Activated CD4-positive, alpha-beta T cell treated with anti-CD3 and anti-CD28 coated beads, Interleukin-2, amount 50 U/mL, for 16 hours (primary cell): Measurements from ENCODE around the gene WIF1.

Experiments
- DNase-seq: peaks from one replicate; pipeline ENCODE4 v3.0.0-alpha.2; 2020

The WIF1 gene

GRCh38 chr12:65121956-65122469 lies 908 bp upstream of the WIF1 start:
- no peak for DNase-seq

DNA sequence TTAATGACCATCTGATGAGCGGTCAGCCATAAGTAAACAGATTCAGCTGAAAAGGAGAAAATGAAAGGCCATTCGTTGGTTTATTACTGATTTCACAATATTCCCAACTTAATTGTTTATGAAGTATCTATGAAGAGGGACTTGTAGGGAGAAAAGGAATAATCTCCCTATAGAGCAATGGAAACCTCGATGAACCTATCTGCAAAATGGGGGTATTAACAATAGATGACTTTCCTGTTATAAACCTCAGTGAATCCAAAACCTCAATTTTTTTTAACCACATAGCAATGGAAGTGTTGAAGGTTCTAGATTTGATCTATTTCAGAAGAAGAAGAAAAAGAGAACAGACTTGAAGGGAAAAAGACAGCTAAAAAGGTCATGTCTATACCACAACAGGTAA lies 2.0 kb downstream of the WIF1 start:
- no peak for DNase-seq

GRCh38 chr12:65113621-65114035 lies 7.5 kb downstream of the WIF1 start:
- DNase-seq = peak; percentile 20

DNA sequence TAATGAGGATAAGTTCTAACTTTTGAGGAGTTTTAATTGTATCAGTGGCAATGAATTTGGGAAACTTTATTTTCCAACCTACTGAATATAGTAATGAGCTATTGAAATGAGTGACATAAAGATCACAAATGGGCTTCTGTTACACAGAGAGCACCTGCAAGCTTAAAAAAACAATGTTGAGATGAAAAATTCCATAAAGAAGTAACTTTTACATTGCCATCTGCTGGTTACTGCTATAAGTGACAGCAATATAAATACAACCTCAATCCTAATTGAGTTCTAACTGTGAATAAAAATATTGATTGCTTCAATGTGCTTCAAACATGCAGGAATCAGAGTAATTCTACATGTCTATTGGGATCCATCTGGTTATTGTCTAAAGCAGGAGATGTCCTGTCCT lies 14.2 kb downstream of the WIF1 start:
- DNase-seq = no peak

GRCh38 chr12:65100140-65100539 lies 21.0 kb downstream of the WIF1 start:
- no peak for DNase-seq

- DNase-seq = no peak
Observed at GRCh38 chr12:65099182-65099581, 21.9 kb downstream of the WIF1 start.

- DNase-seq = no peak
Observed at GRCh38 chr12:65098364-65098763, 22.7 kb downstream of the WIF1 start.

DNA sequence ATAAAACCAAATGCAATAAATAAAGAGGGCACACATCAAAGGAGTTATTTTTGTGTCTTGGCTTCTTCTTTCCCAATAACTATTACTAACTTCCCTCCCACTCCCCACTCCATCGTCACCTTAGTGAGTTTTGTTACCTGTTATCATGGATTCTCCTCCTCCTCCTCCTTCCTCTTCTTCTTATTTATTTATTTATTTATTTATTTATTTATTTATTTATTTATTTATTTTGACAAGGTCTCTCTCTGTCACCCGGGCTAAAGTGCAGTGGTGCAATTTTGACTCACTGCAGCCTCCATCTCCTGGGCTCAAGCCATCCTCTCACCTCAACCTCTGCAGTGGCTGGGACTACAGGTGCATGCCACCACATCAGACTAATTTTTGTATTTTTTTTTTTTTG lies 26.4 kb downstream of the WIF1 start:
- DNase-seq = no peak

GRCh38 chr12:65093606-65094005 lies 27.5 kb downstream of the WIF1 start:
- DNase-seq = no peak

- DNase-seq = no peak
Observed at GRCh38 chr12:65090461-65090860, 30.6 kb downstream of the WIF1 start.

- no peak for DNase-seq
Observed at GRCh38 chr12:65086236-65086635, 34.9 kb downstream of the WIF1 start.

GRCh38 chr12:65084579-65084978 lies 36.5 kb downstream of the WIF1 start:
- DNase-seq = no peak

GRCh38 chr12:65083581-65083980 lies 37.5 kb downstream of the WIF1 start:
- DNase-seq = no peak

GRCh38 chr12:65082406-65082805 lies 38.7 kb downstream of the WIF1 start:
- no peak for DNase-seq

DNA sequence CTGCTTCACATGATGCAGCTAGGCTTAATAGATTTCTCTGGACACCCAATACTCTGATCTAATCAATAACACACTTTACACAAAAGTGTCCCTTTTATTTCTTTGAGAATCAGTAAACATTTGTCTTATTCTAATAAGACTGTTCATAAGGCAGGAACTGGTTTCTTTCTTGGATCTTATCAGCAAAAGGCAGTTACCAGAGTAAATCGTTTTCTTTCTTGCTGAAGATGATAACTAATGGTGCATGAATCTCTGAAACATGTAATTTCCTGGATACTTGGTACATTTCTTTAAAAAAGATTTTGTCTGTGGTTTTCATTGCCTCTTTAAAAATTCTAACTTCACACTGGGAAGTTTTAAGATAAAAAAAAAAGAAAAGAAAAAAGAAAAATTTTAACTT lies 39.6 kb downstream of the WIF1 start:
- DNase-seq = no peak

GRCh38 chr12:65074932-65075331 lies 46.2 kb downstream of the WIF1 start:
- no peak for DNase-seq

DNA sequence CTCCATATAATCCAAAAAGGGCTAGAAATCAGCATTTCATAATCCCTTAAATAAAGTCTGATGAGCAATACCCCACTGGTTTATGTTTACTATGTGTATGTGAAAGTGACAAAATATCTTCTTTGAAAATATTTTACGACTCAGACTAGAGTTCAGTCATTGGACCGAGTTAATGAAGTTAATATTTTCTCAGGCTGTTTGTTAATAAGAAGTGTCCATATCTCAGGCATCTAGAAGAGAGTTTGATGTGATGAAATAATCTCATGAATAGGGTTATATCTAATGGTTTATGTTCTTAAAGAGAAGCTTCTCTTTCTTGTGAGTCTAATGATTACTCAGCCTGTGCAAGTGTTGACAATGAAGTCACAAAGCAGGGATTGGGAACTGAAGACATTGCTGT lies 51.8 kb downstream of the WIF1 start:
- no peak for DNase-seq

GRCh38 chr12:65067383-65067782 lies 53.7 kb downstream of the WIF1 start:
- DNase-seq = no peak

DNA sequence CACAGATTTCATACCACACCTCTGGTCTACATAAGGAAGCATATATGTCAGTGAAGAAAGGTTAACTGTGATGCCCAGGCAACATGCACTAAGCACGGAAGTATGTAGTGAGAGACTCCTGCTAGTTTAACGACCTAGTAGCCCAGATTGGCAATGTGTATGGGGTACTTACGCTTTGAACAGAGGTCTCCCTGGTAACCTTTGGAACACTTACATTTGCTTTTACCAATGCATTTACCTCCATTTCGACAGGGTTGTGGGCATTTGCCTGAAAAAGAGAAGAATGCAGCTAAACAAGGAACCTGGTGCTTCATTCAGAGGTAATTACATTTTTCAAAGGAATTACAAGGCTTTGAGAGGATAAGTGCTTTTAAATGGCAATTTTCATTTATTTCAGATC lies 65.2 kb downstream of the WIF1 start:
- no peak for DNase-seq

- DNase-seq = no peak
Observed at GRCh38 chr12:65051218-65051617, 69.9 kb downstream of the WIF1 start.

DNA sequence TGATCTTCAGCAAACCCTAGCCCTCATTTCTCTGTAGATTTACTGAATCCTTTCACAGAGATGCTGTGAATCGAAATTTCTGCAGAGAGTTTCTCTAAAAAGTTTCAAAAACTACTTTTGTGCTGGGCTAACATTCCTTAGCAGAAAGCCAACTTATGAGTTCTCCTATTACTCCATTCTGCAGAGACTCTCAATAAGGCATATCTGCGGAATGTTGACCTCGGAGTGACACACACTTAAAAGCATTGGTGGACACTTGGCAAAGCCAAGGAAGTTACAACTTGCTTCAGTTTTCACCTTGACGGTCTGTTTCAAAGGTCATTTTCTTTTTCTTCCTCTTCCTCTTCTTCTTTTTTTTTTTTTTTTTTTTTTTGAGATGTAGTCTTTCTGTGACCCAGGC lies 75.8 kb downstream of the WIF1 start:
- no peak for DNase-seq

DNA sequence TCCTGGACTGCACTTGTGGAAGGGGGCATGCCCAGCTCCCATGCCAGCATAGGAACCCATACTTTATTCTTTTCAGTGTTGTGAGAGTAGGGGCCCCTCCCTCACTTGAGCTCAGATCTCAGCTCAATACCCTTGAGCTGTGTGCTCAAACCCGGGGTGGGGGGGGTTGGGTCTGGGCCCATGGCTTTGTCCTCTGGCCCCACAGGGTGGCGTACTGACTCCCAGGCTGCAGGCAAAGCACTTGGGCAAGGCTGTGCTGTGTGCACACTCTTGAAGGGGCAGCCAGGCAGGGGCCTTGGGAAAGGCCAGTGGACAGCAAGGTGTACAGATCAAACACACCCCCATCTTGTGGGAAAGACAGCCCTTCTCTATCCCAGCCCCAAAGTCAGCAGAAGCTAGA lies 81.8 kb downstream of the WIF1 start:
- no peak for DNase-seq

DNA sequence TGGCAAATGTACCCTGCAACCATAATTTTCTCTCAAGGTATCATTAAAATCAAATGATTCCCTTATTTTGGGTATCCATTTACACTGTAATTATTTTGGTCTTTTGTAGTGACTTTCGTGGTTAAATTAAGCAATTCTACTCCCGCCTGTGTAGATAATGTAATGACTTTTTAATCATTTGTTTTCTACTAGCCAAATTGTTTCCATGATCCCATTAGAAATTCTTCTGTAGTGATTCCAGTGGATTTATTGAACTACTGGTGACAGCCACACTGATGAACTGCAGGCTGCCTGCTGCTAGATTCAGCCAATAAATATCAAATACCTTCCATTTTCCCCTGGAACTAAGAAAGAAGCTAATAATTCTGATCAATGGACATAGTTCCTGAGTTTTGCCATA lies 96.0 kb downstream of the WIF1 start:
- DNase-seq = no peak

DNA sequence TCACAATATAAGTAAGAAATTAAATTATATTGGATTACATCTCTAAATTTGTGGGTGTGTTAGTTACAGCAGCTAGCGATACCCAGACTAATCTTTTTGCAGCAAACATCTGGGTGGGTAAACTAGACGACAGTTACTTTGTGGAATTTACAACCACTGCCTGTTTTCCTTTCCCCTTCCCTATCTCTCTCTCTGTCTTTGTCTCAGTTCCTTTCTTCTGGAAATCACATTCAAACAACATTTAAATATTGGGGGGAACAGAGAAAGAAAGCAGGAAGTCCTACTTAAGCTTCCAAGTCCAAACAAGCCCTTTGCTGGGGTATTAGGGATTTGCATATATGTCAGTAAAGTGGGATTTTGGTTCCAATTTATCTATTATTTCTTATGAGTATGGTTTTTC lies 97.6 kb downstream of the WIF1 start:
- DNase-seq = no peak

GRCh38 chr12:65022960-65023359 lies 98.1 kb downstream of the WIF1 start:
- DNase-seq = no peak

DNA sequence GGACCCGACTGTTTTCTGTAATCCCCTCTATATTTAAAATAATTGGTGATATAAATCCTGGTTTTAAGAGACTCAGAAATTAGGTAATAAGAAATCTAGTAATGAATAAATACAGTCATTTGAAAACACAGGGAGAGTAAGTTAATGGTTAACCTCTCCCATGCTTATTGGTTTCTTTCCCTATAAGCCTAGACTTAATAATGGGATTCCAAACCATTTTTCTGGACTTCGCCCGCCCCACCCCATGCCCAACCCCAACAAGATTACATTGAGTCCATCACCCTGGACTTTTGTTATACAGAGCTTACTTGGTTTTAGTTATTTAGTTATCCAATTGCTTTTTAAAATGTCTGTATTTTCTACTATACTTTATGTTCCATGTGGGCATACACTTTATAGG lies 98.7 kb downstream of the WIF1 start:
- no peak for DNase-seq
